Liver (tissue), 9 donors: ENCODE results near the gene KIF2C. TPM values are rescaled to one million over a fixed set of nuclear protein-coding genes. Genes with fewer than 3 reads are reported as not detected.

Experiments used
- DNase-seq: peaks from one replicate; pipeline ENCODE4 v3.0.0-alpha.2; 2017; ENCODE audit warnings: low spot score
- H3K27ac ChIP-seq, 2 donors: one replicate each; pipeline ENCODE4 v1.7.0; 2013; ENCODE audit warnings: inconsistent platforms in 2 of 2, low read length in 2 of 2, control low read depth in 1 of 2, low read depth in 1 of 2, mild to moderate bottlenecking in 1 of 2
- H3K27me3 ChIP-seq, 4 donors: one replicate each; pipeline versions ENCODE4 v1.6.1 to v1.7.0; 2013; ENCODE audit warnings: low read length in 3 of 4, inconsistent platforms in 1 of 4, mild to moderate bottlenecking in 1 of 4, moderate library complexity in 1 of 4; ENCODE audit not compliant: control insufficient read depth in 4 of 4, insufficient read depth in 4 of 4
- H3K36me3 ChIP-seq, 4 donors: one replicate each; pipeline versions ENCODE4 v1.6.1 to v1.7.0; 2013; ENCODE audit warnings: low read length in 3 of 4, mild to moderate bottlenecking in 3 of 4, low read depth in 1 of 4, moderate library complexity in 1 of 4; ENCODE audit not compliant: control insufficient read depth in 4 of 4, insufficient read depth in 3 of 4
- H3K4me1 ChIP-seq, 4 donors: one replicate each; pipeline versions ENCODE4 v1.6.1 to v1.7.0; 2013; ENCODE audit warnings: low read length in 3 of 4, mild to moderate bottlenecking in 3 of 4, moderate library complexity in 1 of 4; ENCODE audit not compliant: control insufficient read depth in 4 of 4, insufficient read depth in 4 of 4
- H3K4me3 ChIP-seq, 3 donors: one replicate each; pipeline versions ENCODE4 v1.6.1 to v1.7.0; 2013; ENCODE audit warnings: low read length in 3 of 3, control low read depth in 1 of 3, low read depth in 1 of 3, mild to moderate bottlenecking in 1 of 3
- H3K9ac ChIP-seq, 2 donors: one replicate each; pipeline ENCODE4 v1.7.0; 2013; ENCODE audit warnings: low read length in 2 of 2, mild to moderate bottlenecking in 2 of 2, moderate library complexity in 2 of 2, control low read depth in 1 of 2, low read depth in 1 of 2
- H3K9me3 ChIP-seq, 4 donors: one replicate each; pipeline versions ENCODE4 v1.6.1 to v1.7.0; 2013; ENCODE audit warnings: low read length in 3 of 4; ENCODE audit not compliant: control insufficient read depth in 4 of 4
- ATF3 ChIP-seq: IDR thresholded peaks from 2 replicates; pipeline ENCODE4 v1.6.1; 2016; ENCODE audit warnings: antibody characterized with exemption
- CTCF ChIP-seq: fragments of 150-350 bp; IDR thresholded peaks from 2 replicates; pipeline ENCODE4 v1.5.1; 2017; ENCODE audit warnings: improper control_type of control experiment, low read depth, low read length; ENCODE audit not compliant: missing input control
- EGR1 ChIP-seq, 2 donors: IDR thresholded peaks; 2 replicates each; pipeline ENCODE4 v1.6.1; 2016 to 2018; ENCODE audit warnings: antibody characterized with exemption in 2 of 2, low read depth in 2 of 2
- FOXA1 ChIP-seq: IDR thresholded peaks from 2 replicates; pipeline ENCODE4 v1.6.1; 2016; ENCODE audit warnings: antibody characterized with exemption
- GABPA ChIP-seq, 2 donors: IDR thresholded peaks in 1 of 2; conservative IDR thresholded peaks in 1 of 2; 2 replicates each; pipeline ENCODE4 v1.6.1; 2016; ENCODE audit warnings: antibody characterized with exemption in 2 of 2, mild to moderate bottlenecking in 1 of 2, moderate library complexity in 1 of 2
- HNF4A ChIP-seq, 2 donors: conservative IDR thresholded peaks; 2 replicates each; pipeline ENCODE4 v1.6.1; 2016; ENCODE audit warnings: antibody characterized with exemption in 2 of 2, mild to moderate bottlenecking in 2 of 2
- HNF4G ChIP-seq: IDR thresholded peaks from 2 replicates; pipeline ENCODE4 v1.6.1; 2016; ENCODE audit warnings: antibody characterized with exemption
- MAX ChIP-seq: IDR thresholded peaks from 2 replicates; pipeline ENCODE4 v1.6.1; 2016; ENCODE audit warnings: antibody characterized with exemption
- NR2F2 ChIP-seq: IDR thresholded peaks from 2 replicates; pipeline ENCODE4 v1.6.1; 2016; ENCODE audit warnings: antibody characterized with exemption
- RAD21 ChIP-seq, 2 donors: IDR thresholded peaks; 2 replicates each; pipeline ENCODE4 v1.6.1; 2016; ENCODE audit warnings: antibody characterized with exemption in 2 of 2, mild to moderate bottlenecking in 2 of 2
- REST ChIP-seq: IDR thresholded peaks from 2 replicates; pipeline ENCODE4 v1.6.1; 2016; ENCODE audit warnings: antibody characterized with exemption, mild to moderate bottlenecking
- RXRA ChIP-seq, 2 donors: IDR thresholded peaks; 2 replicates each; pipeline ENCODE4 v1.6.1; 2017 to 2018; ENCODE audit warnings: antibody characterized with exemption in 2 of 2, mild to moderate bottlenecking in 1 of 2
- SP1 ChIP-seq: IDR thresholded peaks from 2 replicates; pipeline ENCODE4 v1.6.1; 2018; ENCODE audit warnings: antibody characterized with exemption, mild to moderate bottlenecking
- TAF1 ChIP-seq: conservative IDR thresholded peaks from 2 replicates; pipeline ENCODE4 v1.6.1; 2016; ENCODE audit warnings: antibody characterized with exemption, mild to moderate bottlenecking
- YY1 ChIP-seq: IDR thresholded peaks from 2 replicates; pipeline ENCODE4 v1.6.1; 2016; ENCODE audit warnings: antibody characterized with exemption, mild to moderate bottlenecking
- ZBTB33 ChIP-seq: IDR thresholded peaks from 2 replicates; pipeline ENCODE4 v1.6.1; 2016; ENCODE audit warnings: antibody characterized with exemption
- WGBS: extraction: QIAGEN DNeasy Blood & Tissue Kit; methylation state at CpG from one replicate; pipeline ENCODE4 v1.1.7; 2013; 5-methylcytosine and 5-hydroxymethylcytosine counted together
- polyA plus RNA-seq, 2 donors: library from polyadenylated mRNA; stranded (reverse) in 1 of 2; unstranded in 1 of 2; fragments of 200-250 nt in 1 of 2; fragments of >200 nt in 1 of 2; fragmentation: Nextera tagmentation in 1 of 2; extraction: Ambion mirVana in 1 of 2; gene quantifications; one replicate each; pipeline versions ENCODE4 v1.2.1 to v1.2.3, GENCODE V29; 2013 to 2015
- total RNA-seq, 2 donors: library from RNA; depleted of rRNA; stranded (reverse); fragments of >200 nt; gene quantifications; one replicate each; pipeline ENCODE4 v1.2.3, GENCODE V29; 2014
- donor health status: healthy.
- donor health status: healthy.
- donor health status: healthy.
- donor health status: healthy.
- donor health status: healthy.

Gene KIF2C
- total and polyA plus RNA-seq, 4 donors = 0.17 to 26.7 (median 0.73) TPM

GRCh38 chr1:44808938-44809917 is 69.6 kb downstream of the KIF2C start:
- Histone ChIP-seq H3K27me3 (no peaks in the 10 kb centered on the region), H3K36me3 (peaks cover 0 to 3% (median 3%) of the 10 kb centered on the region in 4 donors), H3K4me1 (peaks cover 19 to 58% (median 46%) of the 10 kb centered on the region in 4 donors), H3K9ac (peak overlapping the region; percentile 7 to 37), H3K27ac (peak overlapping the region; percentile 95 to 98), H3K9me3 (no peaks in the 10 kb centered on the region), H3K4me3 (no peak overlapping the region)
- no peak for DNase-seq
- 62% methylated on average over 6 of the region's 6 CpGs for WGBS
- no peak for TF ChIP-seq MAX
- no peak for TF ChIP-seq RXRA (IDR thresholded peaks at IDR 0.05)
- TF ChIP-seq NR2F2 = no peak
- TF ChIP-seq ZBTB33 = no peak
- no peak for TF ChIP-seq TAF1
- TF ChIP-seq RAD21 (IDR thresholded peaks at IDR 0.05) = no peak
- TF ChIP-seq YY1 = no peak
- TF ChIP-seq FOXA1 = no peak
- TF ChIP-seq EGR1 (IDR thresholded peaks at IDR 0.05; ENCODE audit: low read depth in 2 of 2) = no peak
- peak; percentile 11 for TF ChIP-seq SP1
- no peak for TF ChIP-seq HNF4G
- peak in 1 of 2 donors; percentile 39 for TF ChIP-seq HNF4A (conservative IDR thresholded peaks at IDR 0.05)
- no peak for TF ChIP-seq GABPA (IDR thresholded peaks at IDR 0.05 in 1 of 2, conservative IDR thresholded peaks at IDR 0.05 in 1 of 2)

- Histone ChIP-seq H3K9ac (peak overlapping the region in 1 of 2 donors; percentile 18), H3K9me3 (no peaks in the 10 kb centered on the region), H3K4me3 (no peak overlapping the region), H3K27me3 (no peaks in the 10 kb centered on the region), H3K36me3 (peaks cover 0 to 3% (median under 1%) of the 10 kb centered on the region in 4 donors), H3K27ac (peak overlapping the region; percentile 95 to 98), H3K4me1 (peaks cover 19 to 58% (median 46%) of the 10 kb centered on the region in 4 donors)
- WGBS = 62% methylated on average over 12 of the region's 12 CpGs
- no peak for DNase-seq
- no peak for TF ChIP-seq ZBTB33
- TF ChIP-seq MAX = no peak
- no peak for TF ChIP-seq RAD21 (IDR thresholded peaks at IDR 0.05)
- TF ChIP-seq CTCF = no peak
- TF ChIP-seq NR2F2 = no peak
- TF ChIP-seq REST = no peak
- TF ChIP-seq ATF3 = no peak
- no peak for TF ChIP-seq HNF4A (conservative IDR thresholded peaks at IDR 0.05)
- TF ChIP-seq YY1 = no peak
- TF ChIP-seq RXRA (IDR thresholded peaks at IDR 0.05) = no peak
- TF ChIP-seq HNF4G = no peak
- no peak for TF ChIP-seq TAF1
- TF ChIP-seq SP1 = no peak
Measured at GRCh38 chr1:44810101-44810761, 70.6 kb downstream of the KIF2C start.
